ENCODE data around the gene SNRNP27. TPM values are rescaled to one million over a fixed set of nuclear protein-coding genes. Genes with fewer than 3 reads are reported as not detected.

Gene SNRNP27, protein sequence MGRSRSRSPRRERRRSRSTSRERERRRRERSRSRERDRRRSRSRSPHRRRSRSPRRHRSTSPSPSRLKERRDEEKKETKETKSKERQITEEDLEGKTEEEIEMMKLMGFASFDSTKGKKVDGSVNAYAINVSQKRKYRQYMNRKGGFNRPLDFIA
- 53.5 and 57.6 TPM in 2 replicates for total RNA-seq

DNA sequence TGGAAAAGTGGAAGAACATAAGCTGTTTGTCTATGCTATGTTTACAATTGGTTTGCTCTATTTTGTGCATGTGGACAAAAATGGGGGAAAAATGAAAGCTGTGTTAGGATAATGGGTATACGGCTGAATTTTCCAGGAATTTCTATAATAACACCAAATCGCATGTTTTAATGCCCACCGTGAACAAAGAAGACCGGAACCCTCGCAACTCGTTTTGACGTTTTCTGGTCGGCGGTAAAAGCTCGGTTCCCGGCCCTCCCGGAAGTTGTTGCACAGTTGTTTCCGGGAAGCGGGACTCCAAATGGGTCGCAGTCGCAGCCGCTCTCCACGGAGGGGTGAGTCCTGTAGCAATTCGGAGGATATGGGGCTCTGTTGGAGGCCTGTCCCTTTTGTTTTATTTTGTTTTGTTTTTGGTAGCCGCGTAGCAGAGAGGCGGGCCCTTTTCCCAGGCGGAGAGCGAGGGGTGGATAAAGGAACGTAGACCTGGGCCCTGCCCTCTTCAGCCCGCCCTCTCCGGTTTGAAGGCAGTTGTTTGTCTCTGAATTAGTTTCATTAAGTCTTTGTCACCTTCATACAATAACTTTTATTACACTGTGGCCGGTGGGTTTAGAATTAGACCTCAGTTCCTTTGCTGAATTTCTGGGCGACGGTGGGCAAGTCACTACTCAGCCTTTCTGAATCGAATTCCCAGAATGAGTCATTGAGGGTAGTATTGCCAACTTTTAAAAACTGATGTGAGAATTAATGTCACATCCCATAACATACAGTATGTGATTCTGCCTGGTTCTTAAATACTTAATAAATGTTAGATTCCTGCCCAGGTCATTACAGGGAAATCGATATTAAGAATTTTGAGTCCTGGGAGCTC is at the start of gene SNRNP27:
Gene SNRNP27 (plus strand): TSS at position 273 of the 868 bp plus-strand sequence. CDS start 29 bp downstream, at position 302.
- intact Hi-C loops (cut with micrococcal nuclease) = loop anchor here (1.0 to 5.0 kb wide), 3 partner anchors 21 to 399 kb away; partner anchors contain the start of genes MXD1 and SNRPG

DNA sequence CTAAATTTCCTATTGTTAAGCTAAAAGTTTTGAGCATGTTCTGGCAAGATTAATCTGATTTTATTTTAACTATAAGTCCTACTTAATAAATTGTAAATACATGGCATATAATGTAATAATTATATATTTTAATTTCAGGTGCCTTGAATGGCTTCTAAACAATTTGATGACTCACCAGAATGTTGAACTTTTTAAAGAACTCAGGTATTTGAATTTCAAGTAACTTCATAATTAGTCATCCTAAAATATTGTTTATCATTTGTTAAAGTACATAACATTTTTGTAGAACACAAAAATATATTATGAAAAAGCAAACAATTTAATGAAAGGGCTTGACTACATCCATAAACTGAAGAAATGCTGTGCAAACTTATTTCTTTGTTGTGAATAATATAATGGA is 49.8 kb upstream of the SNRNP27 start:
- intact Hi-C loops (cut with micrococcal nuclease) = no loop called here

DNA sequence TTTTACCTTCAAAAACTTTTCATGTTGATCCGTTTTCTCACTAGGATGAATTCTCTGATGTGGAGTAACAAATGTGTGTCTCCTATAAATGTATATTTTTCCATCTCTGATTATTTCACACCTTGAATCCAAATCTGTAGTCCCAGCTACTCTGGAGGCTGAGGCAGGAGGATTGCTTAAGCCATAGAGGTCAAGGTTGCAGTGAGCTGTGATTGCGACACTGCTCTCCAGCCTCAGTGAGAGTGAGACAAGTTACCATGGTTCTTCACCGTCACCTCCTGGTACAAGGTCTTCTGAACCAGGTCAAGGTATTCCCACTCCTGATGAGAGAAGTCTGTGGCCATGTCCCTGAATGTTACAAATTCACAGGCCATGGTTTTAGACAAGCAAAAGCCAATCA is 49.2 kb upstream of the SNRNP27 start:
- intact Hi-C loops (cut with micrococcal nuclease) = no loop called here

DNA sequence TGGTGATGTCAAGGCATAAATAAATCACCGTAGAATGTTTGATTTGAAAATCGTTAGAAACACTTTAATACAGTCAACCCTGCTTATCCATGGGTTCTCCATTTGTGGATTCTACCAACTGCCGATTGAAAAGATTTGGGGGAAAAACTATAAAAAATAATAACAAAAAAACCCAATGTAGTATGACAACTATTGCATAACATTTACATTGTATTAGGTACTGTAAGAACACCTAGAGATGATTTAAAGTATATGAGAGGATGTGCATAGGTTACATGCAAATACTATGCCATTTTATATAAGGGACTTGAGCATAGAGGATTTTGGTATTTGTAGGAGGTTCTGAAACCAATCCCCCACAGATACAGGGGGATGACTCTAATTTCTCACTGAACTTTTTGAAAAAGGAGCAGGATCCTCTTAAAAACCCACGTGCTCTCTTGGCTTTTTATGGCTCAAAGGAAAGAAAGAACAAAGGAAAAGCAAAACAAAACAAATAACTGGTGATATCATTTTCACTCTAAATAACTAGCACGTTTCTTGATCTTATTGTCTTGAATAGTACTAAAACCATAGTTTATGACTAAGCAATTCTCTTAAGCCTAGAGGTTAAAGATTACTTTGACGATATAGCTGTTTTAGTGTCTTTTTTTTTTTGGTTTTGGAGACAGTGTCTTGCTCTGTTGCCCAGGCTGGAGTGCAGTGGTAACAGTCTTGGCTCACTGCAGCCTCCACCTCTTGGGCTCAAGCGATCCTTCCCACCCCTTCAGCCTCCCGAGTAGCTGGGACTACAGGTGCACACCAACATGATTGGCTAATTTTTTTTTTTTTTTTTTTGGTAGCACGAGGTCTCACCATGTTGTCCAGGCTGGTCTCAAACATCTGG is 47.3 kb upstream of the SNRNP27 start:
- intact Hi-C loops (cut with micrococcal nuclease) = no loop called here

DNA sequence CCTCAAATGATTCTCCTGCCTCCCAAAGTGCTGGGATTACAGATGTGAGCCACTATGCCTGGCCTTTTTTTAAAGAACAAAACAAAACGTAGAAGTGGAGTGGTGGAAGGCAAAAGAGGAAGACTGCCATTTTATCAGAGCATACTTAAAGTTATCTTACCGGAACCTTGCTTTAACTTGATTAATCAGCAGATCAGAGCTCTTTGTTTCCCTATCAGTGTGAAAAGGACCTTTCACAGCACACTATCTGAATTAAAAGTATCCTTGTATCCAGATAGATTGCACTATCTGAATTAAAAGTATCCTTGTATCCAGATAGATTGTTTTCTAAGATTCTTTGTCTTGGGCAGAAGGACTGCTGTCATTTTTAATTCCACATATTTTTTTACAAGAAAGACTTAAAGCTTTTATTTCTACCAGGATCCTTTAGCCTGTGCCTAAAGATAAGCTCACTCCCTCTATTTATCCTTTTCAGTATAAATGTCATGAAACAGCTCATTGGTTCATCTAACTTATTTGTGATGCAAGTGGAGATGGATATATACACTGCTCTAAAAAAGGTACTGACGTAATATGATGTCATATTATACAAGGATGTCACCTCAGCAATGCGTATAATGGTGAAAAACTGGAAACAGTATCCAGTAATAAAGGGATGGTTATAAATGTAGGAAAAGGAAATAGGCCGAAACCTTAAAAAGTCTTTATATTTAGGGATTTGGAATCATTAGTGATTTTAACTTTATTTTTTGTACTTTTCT is 46.5 kb upstream of the SNRNP27 start:
- intact Hi-C loops (cut with micrococcal nuclease) = no loop called here

DNA sequence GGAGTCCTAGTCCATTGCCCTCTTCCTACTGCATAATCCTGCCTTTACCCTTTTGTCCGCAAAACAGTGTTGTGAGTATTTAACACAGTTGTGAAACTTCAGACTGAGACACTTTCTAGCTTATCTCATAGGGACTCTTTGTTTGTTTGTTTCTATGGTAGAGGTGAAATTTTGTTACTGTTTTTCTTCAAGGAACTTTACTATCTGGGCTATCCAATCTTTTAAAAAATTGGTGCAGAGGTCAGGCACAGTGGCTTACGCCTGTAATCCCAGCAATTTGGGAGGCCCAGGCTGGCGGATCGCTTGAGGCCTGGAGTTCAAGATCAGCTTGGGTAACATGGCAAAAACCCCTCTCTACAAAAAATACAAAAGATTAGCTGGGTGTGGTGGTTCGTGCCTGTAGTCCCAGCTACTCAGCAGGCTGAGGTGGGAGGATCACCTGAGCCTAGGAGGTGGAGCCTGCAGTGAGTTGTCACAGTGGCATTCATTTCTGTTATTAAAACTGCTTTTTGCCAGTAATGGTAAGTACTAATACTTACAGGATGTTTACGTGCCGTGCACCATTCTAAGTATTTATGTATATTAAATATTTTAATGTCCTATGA is 45.5 kb upstream of the SNRNP27 start:
- intact Hi-C loops (cut with micrococcal nuclease) = no loop called here

DNA sequence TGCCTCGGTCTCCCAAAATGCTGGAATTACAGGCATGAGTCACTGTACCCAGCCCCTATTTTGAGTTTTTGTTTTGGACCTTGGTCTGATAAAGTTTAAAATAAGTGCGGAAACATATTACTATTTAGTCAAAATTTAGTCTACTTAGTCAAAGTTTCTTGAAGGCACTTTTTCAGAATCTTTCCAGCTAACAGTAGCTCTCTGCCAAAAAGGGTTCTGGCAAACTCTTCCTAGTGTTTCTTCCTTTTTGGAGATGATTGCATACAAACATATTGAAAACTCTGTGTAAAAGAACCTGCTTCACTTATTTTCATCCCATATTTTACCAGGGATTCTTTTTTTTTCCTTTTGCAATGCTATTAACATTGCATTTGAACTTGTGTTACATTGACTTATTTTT is 35.5 kb upstream of the SNRNP27 start:
- intact Hi-C loops (cut with micrococcal nuclease) = no loop called here

DNA sequence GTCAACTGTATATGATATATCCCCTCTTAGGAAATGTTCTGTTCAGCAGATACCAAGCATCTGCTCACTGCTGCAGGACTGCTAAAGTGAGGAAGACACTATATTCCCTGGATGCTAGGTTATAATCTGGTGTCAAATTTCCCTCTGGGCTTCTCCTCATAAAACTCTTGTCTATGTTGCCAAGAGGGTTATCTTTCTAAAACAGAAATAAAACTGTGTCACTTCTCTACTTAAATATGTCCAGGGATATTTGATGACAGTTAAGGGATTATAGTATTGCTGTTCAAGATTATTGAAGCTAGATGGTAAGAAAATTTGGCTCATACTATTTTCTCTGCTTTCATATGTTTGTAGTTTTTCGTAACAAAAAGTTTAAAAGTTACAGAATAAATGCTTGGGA is 30.5 kb upstream of the SNRNP27 start:
- intact Hi-C loops (cut with micrococcal nuclease) = no loop called here

DNA sequence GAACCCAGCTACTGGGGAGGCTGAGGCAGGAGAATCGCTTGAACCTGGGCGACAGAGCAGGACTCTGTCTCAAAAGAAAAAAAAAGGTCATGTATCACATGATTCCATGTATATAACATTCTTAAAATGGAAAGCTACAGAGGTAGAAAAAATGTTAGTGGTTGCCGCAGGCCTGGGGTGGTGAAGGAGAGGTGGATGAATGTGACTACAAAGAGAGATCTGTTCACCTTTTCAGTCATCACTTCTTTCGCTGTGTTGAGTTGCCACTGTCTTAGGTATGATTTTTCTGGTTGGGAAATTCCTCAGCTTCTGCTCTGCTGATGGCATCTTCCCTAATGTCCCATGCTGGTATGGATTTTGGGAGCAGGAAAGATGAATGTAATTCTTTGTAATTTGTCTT is 5.3 kb upstream of the SNRNP27 start:
- intact Hi-C loops (cut with micrococcal nuclease) = no loop called here

DNA sequence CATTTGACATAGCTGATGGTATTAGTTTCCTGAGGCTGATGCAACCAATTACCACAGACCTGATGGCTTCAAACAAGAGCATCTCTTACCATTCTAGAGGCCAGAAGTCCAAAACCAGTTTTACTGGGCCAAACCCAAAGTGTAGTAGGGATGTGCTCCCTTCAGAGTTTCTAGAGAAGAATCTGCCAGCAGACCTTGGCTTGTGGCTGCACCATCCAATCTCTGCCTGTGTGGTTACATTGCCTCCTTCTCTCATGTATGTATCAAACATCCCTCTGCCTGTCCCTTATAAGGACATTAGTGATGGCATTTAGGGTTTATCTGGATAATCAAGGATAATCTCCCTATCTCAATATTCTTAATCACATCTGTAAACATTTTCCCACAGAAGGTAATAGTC is 4.5 kb upstream of the SNRNP27 start:
- intact Hi-C loops (cut with micrococcal nuclease) = no loop called here

DNA sequence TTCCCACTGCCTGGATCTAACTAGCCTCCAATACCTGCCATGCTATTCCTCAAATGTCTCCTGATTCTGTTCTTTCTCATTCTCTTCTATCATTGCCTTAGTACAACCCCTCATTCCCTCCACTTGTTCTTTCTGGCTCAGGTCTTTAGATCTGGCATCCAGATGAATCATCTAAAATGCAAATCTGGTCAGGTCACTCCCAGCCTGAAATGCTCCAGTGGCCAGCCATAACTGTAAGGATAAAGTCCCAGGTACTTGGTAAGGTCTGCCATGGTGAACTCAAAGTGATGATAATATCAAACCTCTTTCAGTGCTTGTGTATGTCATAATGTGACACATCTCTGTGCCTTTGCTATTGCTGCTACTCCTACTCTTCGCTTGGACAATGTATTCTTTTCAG is 2.9 kb upstream of the SNRNP27 start:
- intact Hi-C loops (cut with micrococcal nuclease) = loop anchor here (5.0 kb wide), 1 partner anchor 251 kb away; no protein-coding TSS in a partner anchor

DNA sequence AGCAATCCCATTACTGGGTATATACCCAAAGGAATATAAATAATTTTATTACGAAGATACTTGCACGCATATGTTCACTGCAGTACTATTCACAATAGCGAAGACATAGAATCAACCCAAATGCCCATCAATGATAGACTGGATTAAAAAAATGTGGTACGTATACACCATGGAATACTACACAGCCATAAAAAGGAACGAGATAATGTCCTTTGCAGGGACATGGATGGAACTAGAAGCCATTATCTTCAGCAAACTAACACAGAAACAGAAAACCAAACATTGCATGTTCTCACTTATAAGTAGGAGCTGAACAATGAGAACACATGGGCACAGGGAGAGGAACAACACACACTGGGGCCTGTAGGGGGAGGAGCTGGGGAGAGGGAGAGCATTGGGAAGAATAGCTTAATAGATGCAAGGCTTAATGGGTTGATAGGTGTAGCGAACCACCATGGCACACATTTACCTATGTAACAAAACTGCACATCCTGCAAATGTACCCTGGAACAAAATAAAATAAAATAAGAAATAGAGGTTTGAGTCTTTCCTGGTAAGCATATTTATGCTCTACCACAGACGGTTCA is 825 bp upstream of the SNRNP27 start:
- intact Hi-C loops (cut with micrococcal nuclease) = loop anchor here (1.0 to 5.0 kb wide), 2 partner anchors 249 to 400 kb away; partner anchors contain the start of gene SNRPG

DNA sequence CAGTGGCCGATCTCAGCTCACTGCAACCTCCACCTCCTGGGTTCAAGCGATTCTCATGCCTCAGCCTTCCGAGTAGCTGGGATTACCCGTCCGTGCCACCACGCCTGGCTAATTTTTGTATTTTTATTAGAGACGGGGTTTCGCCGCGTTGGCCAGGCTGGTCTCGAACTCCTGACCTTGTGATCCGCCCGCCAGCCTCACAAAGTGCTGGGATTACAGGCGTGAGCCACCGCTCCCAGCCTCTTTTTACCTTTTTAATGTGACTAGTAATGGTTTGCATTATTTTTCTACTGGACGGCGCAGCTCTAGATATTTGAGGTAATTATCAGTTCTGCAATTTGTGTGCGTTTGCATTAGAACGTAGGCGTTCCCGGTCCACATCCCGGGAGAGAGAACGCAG is 981 bp downstream of the SNRNP27 start:
- intact Hi-C loops (cut with micrococcal nuclease) = loop anchor here (2.0 to 5.0 kb wide), 2 partner anchors 20 to 248 kb away; partner anchors contain the start of gene MXD1

DNA sequence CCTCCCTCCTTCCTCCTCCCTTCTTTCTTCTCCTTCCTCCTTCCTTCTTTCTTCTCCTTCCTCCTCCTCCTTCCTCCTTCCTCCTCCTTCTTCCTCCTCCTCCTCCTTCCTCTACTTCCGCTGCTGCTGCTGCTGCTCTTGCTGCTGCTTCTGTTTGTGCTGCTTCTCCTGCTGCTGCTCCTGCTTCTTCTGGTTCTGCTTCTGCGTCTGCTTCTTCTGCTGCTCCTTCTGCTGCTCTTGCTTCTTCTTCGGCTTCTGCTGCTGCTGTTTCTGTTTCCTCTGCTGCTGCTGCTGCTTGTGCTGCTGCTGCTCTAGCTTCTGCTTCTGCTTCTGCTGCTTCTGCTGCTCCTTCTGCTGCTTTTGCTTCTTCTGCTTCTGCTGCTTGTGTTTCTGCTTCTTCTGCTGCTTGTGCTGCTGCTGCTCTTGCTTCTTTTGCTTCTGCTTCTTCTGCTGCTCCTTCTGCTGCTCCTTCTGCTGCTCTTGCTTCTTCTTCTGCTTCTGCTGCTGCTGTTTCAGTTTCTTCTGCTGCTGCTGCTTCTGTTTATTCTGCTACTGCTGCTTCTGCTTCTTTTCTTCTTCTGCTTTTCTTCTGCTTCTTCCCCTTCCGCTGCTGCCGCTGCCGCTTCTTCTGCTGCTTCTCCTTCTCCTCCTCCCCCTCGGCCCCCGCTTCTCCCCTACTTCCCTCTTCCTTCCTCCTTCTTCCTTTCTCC is 8.6 kb downstream of the SNRNP27 start:
- intact Hi-C loops (cut with micrococcal nuclease) = no loop called here

DNA sequence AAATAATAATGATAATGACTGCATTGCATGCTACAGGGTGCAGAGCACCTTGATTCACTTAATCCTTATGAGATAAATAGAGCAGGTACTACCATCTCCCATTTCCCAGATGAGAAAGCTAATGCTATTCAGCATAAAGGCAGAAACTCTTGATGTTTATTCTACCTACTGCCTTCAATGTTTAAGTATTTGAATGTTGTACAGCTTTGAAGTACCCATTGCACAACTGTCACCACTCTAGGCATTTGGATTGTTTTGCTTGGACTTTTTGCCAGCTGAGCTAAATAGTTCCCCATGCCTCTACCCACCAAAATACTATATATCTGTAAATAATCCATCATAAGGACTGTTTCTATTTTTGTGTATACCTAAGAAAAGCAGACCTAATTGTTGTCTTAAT is 13.5 kb downstream of the SNRNP27 start:
- intact Hi-C loops (cut with micrococcal nuclease) = no loop called here

DNA sequence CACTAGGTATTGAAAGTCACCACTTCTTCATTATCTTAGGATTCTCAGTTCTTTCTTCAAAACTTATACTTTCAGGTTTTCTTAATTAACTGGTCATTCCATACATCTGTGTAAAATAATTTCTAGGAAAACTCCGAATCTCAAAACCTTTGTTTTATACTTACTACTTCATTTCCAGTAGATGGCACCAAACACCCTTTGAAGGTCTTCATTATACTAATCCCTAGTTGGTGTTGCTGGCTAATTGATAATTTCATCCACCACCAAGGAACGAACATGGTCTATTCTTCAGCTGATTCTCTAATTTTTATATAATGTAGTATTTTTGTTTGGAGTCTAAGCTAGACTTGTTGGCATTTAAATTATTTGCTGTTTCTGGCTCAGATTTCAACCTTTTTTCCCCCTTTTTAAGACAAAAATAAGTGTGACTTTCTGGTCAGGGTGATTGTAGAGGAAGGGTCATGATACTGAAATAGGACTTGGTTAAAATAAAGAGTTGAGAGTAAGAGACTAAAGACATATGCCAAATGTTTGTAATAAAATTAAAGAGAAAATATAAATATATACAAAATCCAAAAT is 18.3 kb downstream of the SNRNP27 start:
- intact Hi-C loops (cut with micrococcal nuclease) = loop anchor here (5.0 kb wide), 1 partner anchor 190 kb away; no protein-coding TSS in a partner anchor

DNA sequence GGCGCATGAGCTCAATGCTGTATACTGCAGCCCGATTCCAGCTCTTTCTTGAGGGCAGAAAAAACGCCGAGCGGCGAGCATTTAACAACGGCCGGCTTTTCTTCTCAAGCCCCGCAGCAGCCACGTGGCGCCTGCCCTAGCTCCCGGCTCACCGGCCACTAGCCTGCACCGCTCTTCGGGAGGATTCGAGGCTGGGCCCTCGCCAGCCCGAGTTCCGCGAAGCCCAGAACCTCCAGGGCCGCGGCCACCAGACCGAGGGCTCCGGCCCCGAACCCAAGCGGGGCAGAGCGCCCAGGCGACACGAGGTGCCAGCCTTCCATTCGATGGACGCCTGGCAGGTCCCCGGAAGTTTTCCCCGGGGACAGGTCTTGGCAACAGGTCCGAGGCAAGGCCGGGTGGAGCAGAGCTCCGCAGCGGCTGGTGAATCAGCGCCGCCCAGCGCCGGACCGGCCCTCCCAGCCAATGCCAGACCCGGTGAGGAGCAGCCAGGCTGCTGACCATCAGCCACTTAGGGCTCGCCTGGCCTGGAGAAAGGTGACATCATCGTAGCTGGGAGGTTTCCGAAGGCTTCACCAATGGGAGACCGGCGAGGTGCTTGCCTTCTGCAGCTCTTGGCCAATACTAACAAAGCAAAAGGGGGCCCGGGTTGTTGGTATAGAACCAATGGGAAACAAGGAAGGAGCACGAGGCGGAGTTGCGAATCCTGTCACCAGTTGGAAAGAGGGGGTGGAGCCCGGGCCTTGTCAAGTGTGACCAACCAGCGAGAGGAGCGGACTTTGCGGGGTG is 20.6 kb downstream of the SNRNP27 start:
- intact Hi-C loops (cut with micrococcal nuclease) = loop anchor here (1.0 to 5.0 kb wide), 11 partner anchors 20 to 478 kb away; partner anchors contain the start of genes FAM136A, GMCL1, NFU1 and SNRPG
